ENCODE data around the gene ITPR1.

Gene ITPR1

GRCh38 chr3:4807381-4808280 is 314.5 kb downstream of the ITPR1 start:
- H3K9me3 ChIP-seq (ENCODE audit: control insufficient read depth, insufficient read depth, low read depth, low read length) = no peaks in the 10 kb centered on the region
- H3K36me3 ChIP-seq (ENCODE audit: control insufficient read depth in 2 of 2, insufficient read depth in 1 of 2, low read length in 2 of 2) = peaks cover 0 to 13% of the 10 kb centered on the region in 2 experiments; a peak in 1 of 3 replicates
- CTCF ChIA-PET = interaction anchor here (0.7 to 1.1 kb wide), 3 partner anchors 96 to 169 kb away, joined by 3 to 4 read pairs (median 3); no protein-coding TSS in a partner anchor

GRCh38 chr3:4808637-4809036 is 315.5 kb downstream of the ITPR1 start:
- no peak overlapping the region for H3K27ac ChIP-seq (ENCODE audit: extremely low read depth, low read depth, low read length)
- TF ChIP-seq ZNF26 (tag by site-specific recombination; IDR thresholded peaks at IDR 0.05) = no peak
- no peak for TF ChIP-seq GLI2 (tag by site-specific recombination; IDR thresholded peaks at IDR 0.05; ENCODE audit: borderline replicate concordance, low read depth)
- no peak for TF ChIP-seq ZSCAN23 (tag by site-specific recombination; IDR thresholded peaks at IDR 0.05)
- no peak for TF ChIP-seq ZNF132 (tag by site-specific recombination; IDR thresholded peaks at IDR 0.05; ENCODE audit: borderline replicate concordance)
- TF ChIP-seq OVOL3 (tag by site-specific recombination; IDR thresholded peaks at IDR 0.05) = no peak
- TF ChIP-seq SETDB1 (IDR thresholded peaks at IDR 0.05; ENCODE audit: insufficient read length, low read length) = no peak
- no peak for TF ChIP-seq ZNF501 (tag by site-specific recombination; IDR thresholded peaks at IDR 0.05)
- no peak for TF ChIP-seq ZNF585B (tag by site-specific recombination; IDR thresholded peaks at IDR 0.05)
- no peak for TF ChIP-seq ZNF280C (tag by site-specific recombination; IDR thresholded peaks at IDR 0.05)
- no peak for TF ChIP-seq MEIS1 (CRISPR knock-in tag; IDR thresholded peaks at IDR 0.05; ENCODE audit: borderline replicate concordance)
- no peak for TF ChIP-seq ZNF488 (tag by site-specific recombination; IDR thresholded peaks at IDR 0.05)
- CTCF ChIA-PET = interaction anchor here (1.1 kb wide), 1 partner anchor 167 kb away, joined by 3 read pairs; no protein-coding TSS in a partner anchor
- POLR2A ChIA-PET = no interaction called here
- H3K9me3 ChIP-seq (ENCODE audit: control insufficient read depth, insufficient read depth, low read depth, low read length) = no peaks in the 10 kb centered on the region
- no peak overlapping the region for H3K4me3 ChIP-seq (ENCODE audit: low read depth, low read length)
- H3K36me3 ChIP-seq (ENCODE audit: control insufficient read depth in 2 of 2, insufficient read depth in 1 of 2, low read length in 2 of 2) = peaks cover 0 to 14% of the 10 kb centered on the region in 2 experiments; a peak in 1 of 3 replicates
- H3K4me1 ChIP-seq (ENCODE audit: control insufficient read depth, insufficient read depth, low read length) = no peaks in the 10 kb centered on the region

More at GRCh38 chr3:4807381-4808280, 314.5 kb downstream of the ITPR1 start:
- TF ChIP-seq SCRT1 (tag by site-specific recombination; IDR thresholded peaks at IDR 0.05; ENCODE audit: borderline replicate concordance) (no peak), PRDM4 (tag by site-specific recombination; IDR thresholded peaks at IDR 0.05) (no peak), ZNF626 (tag by site-specific recombination; IDR thresholded peaks at IDR 0.05) (no peak), PRDM1 (tag by site-specific recombination; IDR thresholded peaks at IDR 0.05) (no peak), ZNF747 (tag by site-specific recombination; IDR thresholded peaks at IDR 0.05) (no peak), SCRT2 (tag by site-specific recombination; IDR thresholded peaks at IDR 0.05) (no peak), ZNF404 (tag by site-specific recombination; IDR thresholded peaks at IDR 0.05) (no peak), TSHZ1 (tag by site-specific recombination; IDR thresholded peaks at IDR 0.05; ENCODE audit: borderline replicate concordance) (no peak)
- POLR2A ChIA-PET = interaction anchor here (0.6 kb wide), 1 partner anchor 10 kb away, joined by 3 read pairs; no protein-coding TSS in a partner anchor
- no peak overlapping the region for H3K4me3 ChIP-seq (ENCODE audit: low read depth, low read length)
- no peak overlapping the region for H3K27ac ChIP-seq (ENCODE audit: extremely low read depth, low read depth, low read length)
- no peaks in the 10 kb centered on the region for H3K4me1 ChIP-seq (ENCODE audit: control insufficient read depth, insufficient read depth, low read length)

Data from HEK293 (cell line).